SK-MEL-5 (cell line): ENCODE measurements around the gene PKIG. TPM values are rescaled to one million over a fixed set of nuclear protein-coding genes. Genes with fewer than 3 reads are reported as not detected.
"Not testable (repeated sequence)": the region's sequence is repeated elsewhere in the genome, so short reads cannot be mapped to it uniquely, and the experiment has no call there.

Source experiments
- DNase-seq: peaks from one replicate; pipeline ENCODE4 v3.0.0-alpha.2; 2016; ENCODE audit warnings: low read depth, low spot score
- in situ Hi-C: cut with HindIII; loops from 2 replicates; pipeline ENCODE4 v1.10.0; 2016; ENCODE audit warnings: low sequenced_read_pairs, high pct_unique_total_duplicates, low pct_unique_long_range_greater_than_20kb
- total RNA-seq: library from RNA; depleted of rRNA; stranded (reverse); fragments of >200 nt; shearing (Covaris generic); gene quantifications from 2 replicates; pipeline ENCODE4 v1.2.3, GENCODE V29; 2014

Gene PKIG
- total RNA-seq, 1 experiment from 2014 or later: 32.7 TPM

- in situ Hi-C loops: no loop called here
- DNase-seq: peak; percentile 43
Measured at GRCh38 chr20:44643596-44644229, 61.3 kb downstream of the PKIG start.

- in situ Hi-C loops: no loop called here
- no peak for DNase-seq
Measured at GRCh38 chr20:44644230-44644617, 61.8 kb downstream of the PKIG start.

- DNase-seq: no peak
- in situ Hi-C loops: no loop called here
Measured at GRCh38 chr20:44644667-44645131, 62.3 kb downstream of the PKIG start.

- DNase-seq: no peak
- in situ Hi-C loops: no loop called here
Measured at GRCh38 chr20:44646023-44646640, 63.8 kb downstream of the PKIG start.

GRCh38 chr20:44646641-44647274 lies 64.4 kb downstream of the PKIG start:
- DNase-seq: no peak
- in situ Hi-C loops: no loop called here

GRCh38 chr20:44648068-44648467 lies 65.7 kb downstream of the PKIG start:
- in situ Hi-C loops: no loop called here
- DNase-seq: no peak

- in situ Hi-C loops: no loop called here
- no peak for DNase-seq
Measured at GRCh38 chr20:44648579-44648978, 66.2 kb downstream of the PKIG start.

GRCh38 chr20:44649126-44649525 lies 66.7 kb downstream of the PKIG start:
- in situ Hi-C loops: no loop called here

GRCh38 chr20:44649976-44650375 lies 67.6 kb downstream of the PKIG start:
- in situ Hi-C loops: no loop called here
- no peak for DNase-seq

More at GRCh38 chr20:44649126-44649525, 66.7 kb downstream of the PKIG start:
- no peak for DNase-seq

- in situ Hi-C loops: no loop called here
- DNase-seq: no peak
Measured at GRCh38 chr20:44650771-44651433, 68.5 kb downstream of the PKIG start.

- no peak for DNase-seq
- in situ Hi-C loops: no loop called here
Measured at GRCh38 chr20:44651434-44651683, 69.0 kb downstream of the PKIG start.

- in situ Hi-C loops: no loop called here
- peak; percentile 58 for DNase-seq
Measured at GRCh38 chr20:44651684-44652423, 69.5 kb downstream of the PKIG start, which contains the start of gene ADA. Gene ADA, minus strand, starts transcription at chr20:44651699. Its CDS starts 92 bp downstream, at chr20:44651607.

- in situ Hi-C loops: no loop called here
- DNase-seq: no peak
Measured at GRCh38 chr20:44653546-44653945, 71.2 kb downstream of the PKIG start.

- in situ Hi-C loops: not testable (repeated sequence)
Measured at GRCh38 chr20:44654210-44654609, 71.8 kb downstream of the PKIG start.

GRCh38 chr20:44656448-44656847 lies 74.1 kb downstream of the PKIG start:
- in situ Hi-C loops: no loop called here

More at GRCh38 chr20:44654210-44654609, 71.8 kb downstream of the PKIG start:
- not testable (repeated sequence) for DNase-seq

GRCh38 chr20:44657875-44658274 lies 75.5 kb downstream of the PKIG start:
- no peak for DNase-seq
- in situ Hi-C loops: no loop called here

More at GRCh38 chr20:44656448-44656847, 74.1 kb downstream of the PKIG start:
- no peak for DNase-seq

- DNase-seq: no peak
- in situ Hi-C loops: no loop called here
Measured at GRCh38 chr20:44658810-44659209, 76.4 kb downstream of the PKIG start.

GRCh38 chr20:44659931-44660330 lies 77.6 kb downstream of the PKIG start:
- in situ Hi-C loops: no loop called here
- DNase-seq: no peak
